ENCODE data around the gene HNRNPA0.

HNRNPA0 gene

DNA sequence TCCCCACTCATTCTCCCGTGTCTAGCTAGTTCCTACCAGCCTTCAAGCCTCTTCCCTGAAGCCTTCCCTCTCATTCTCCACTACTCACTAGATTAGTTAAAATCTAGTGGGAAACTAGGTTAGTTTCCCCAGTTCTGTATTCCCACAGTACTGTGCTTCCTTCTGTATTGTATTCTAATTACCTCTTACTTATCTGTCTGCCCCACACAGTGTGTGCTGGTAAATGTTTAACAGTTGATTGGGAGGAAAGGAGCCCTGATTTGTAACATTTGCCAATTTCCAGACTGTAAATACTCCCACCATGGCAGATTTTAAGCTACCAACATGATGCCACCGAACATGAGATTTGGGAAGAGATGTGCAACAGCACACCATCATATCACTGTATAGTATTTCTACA, 26.5 kb downstream of the HNRNPA0 start:
- no peak for DNase-seq (ENCODE audit: low read depth in 2 of 2)

- no peak for DNase-seq (ENCODE audit: low read depth in 2 of 2)
Observed at GRCh38 chr5:137724251-137724650, 29.9 kb downstream of the HNRNPA0 start.

DNA sequence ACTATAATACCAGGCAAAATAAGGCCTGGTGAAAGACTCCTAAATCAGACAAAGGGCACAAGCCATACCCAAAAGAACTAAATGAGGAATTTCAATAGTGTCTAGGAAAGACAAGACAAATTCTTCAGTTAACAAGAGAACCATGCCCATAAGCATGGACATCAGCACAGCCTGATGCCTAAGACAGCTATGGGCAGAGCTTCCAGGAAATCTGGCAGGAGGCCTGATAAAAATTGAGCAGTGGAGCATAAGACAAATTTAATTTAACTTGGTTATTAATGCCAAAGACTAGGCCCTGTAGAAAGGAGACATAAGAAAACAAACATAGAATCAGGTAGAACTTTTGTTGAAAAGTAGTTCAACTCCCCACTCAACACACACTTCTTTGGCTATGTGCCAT, 35.6 kb downstream of the HNRNPA0 start:
- DNase-seq (ENCODE audit: low read depth in 2 of 2) = no peak

- DNase-seq (ENCODE audit: low read depth in 2 of 2) = no peak
Observed at GRCh38 chr5:137716337-137716736, 37.8 kb downstream of the HNRNPA0 start.

DNA sequence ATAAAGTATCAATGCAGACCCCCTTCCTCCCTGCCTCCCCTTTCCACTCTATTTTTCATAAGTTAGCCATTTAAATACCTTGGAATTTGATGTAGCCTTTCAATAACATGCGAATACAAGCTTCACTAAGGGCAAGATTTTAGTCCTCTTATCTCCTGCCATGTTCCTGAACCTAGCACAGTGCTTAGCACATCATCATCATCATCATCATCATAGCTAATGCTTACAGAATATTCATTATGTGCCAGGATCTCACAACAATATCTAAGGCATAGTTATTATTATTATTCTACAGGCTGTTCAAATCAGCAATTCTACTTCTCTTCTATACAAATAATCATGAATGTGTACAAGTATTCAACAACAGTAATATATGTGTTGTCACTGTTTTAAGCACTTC, 38.7 kb downstream of the HNRNPA0 start:
- no peak for DNase-seq (ENCODE audit: low read depth in 2 of 2)

DNA sequence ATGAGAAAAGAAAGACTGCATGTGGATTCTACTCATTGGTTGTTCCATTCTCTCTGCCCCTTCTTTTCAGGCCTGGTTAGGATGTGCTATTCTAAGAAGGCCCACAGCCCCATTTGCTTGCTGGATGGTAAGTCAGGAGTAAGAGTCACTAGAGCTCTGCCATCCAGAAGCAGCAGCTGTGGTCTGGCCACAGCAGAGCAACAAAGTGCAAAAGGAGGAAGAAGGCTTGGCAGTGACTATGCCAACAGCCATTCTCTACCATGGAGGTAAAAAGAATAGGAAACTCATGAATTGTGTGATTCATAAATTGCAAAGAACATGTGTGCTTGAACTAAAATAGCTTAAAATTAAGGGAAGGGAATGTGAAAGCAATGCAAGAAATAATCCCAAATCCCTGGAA, 39.2 kb downstream of the HNRNPA0 start:
- DNase-seq (ENCODE audit: low read depth in 2 of 2) = no peak

- DNase-seq (ENCODE audit: low read depth in 2 of 2) = no peak
Observed at GRCh38 chr5:137714494-137714893, 39.7 kb downstream of the HNRNPA0 start.

DNA sequence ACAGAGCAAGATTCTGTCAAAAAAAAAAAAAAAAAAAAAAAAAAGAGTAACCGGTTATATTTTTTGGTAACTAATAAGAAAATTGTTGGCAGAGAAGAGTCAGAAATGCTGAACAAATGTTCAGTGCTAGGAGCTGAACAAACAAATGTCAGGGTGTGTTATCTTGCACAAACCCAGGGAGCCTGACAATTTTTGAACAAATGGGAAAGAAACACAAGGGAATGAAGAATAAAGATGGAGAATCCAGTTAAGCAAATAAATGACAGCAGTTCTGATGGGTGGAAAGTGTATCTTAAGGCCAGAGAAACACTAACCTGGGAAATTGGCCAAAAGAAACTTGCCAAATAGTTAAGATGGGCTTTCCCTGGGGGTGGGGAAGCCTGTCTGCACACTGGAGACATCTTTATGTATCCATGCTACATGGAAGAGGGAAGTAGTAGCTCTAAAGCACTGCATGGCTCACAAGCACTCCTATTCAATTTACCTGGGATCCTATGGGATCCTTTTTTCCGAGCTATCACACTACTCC, 42.0 kb downstream of the HNRNPA0 start:
- no peak for DNase-seq (ENCODE audit: low read depth in 2 of 2)

DNA sequence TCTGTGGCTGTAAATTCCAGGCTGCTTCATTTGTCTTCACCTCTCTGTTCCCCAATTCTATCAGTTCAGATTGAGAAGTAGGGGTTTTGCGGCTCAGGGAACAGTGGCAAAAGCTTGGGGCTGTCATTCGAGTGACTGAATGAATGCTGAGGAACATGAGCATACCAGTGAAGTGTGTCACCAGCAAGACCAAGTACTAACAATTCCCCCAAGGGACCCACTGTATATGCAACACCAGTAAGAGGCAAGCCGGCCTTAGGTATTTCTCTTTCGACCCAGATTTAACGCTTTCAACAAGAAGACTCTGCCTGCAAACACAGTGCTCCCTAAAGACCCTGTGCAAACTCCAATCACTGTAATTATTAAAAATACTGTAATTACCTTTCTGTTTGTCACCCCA, 44.1 kb downstream of the HNRNPA0 start:
- DNase-seq (ENCODE audit: low read depth in 2 of 2) = no peak

DNA sequence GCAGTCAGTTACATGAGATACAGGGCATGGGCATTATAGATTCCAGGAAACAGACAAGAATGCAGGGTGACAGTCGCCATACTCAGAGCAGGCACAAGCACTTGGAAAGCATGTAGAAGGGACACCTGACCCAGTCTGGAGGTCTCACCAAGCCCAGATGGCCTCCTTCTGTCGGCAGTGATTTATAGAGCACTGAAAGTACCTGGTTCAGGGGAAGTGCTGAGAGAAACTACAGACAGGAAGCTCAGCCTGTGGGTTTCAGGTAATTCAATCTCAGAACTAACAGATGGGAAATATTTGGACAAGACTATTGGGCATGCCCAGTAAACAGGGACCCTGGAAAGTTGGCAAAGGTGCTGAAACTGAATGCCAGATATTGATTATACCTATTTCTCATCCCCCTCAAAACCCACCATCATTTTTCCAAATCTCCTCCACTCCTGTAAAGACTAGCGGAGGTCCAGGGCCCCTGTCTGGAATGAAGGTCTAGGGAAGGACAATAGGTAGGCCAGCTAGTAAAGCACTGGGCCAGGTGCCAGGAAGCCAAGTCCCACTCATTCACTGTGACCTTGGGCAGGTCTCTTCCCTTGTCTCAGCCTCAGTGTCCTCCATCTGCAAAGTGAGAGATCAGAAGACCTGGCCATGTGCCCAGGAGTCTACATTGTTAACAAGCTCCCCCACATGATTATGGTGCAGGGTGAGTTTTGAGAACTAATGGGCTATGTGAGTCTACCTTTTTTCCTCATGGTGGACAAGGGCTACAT, 45.2 kb downstream of the HNRNPA0 start:
- DNase-seq (ENCODE audit: low read depth in 2 of 2) = no peak

- no peak for DNase-seq (ENCODE audit: low read depth in 2 of 2)
Observed at GRCh38 chr5:137708062-137708461, 46.1 kb downstream of the HNRNPA0 start.

DNA sequence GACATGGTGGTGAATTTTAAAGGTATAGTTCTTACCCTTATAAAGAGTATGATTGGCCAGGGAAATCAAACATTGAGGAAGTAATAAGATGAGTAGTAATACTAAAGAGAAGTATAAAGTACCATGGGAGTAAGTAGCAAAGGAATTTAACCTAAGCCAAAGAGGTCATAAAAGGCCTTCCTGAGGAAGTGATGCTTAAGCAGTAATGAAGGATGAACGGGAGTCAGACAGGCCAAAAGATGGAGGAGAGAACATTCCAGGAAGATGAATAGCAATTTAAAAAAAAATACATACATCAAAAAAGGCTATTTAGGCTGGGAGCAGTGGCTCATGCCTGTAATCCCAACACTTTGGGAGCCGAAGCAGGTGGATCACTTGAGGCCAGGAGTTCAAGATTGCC, 47.3 kb downstream of the HNRNPA0 start:
- DNase-seq (ENCODE audit: low read depth in 2 of 2) = no peak

DNA sequence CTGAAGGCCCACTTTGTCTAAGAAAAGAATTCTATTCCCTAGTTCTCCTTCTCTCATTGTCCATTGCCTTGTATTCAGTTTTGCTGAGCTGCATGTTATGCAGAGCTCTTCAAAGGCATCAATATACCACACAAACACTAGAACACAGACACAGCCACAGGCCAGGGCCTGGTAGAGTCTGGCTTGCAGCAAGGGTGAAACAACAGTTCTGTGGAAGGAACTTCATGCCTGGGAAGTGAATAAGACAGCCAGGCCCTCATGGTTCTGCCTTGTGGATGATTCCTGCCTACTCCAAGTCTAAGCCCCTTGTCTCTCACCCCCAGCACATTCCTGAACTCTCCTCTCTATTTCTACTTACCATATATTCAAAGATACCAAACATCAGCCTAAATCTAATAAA, 49.1 kb downstream of the HNRNPA0 start:
- DNase-seq (ENCODE audit: low read depth in 2 of 2) = no peak

GRCh38 chr5:137703565-137703964, 50.6 kb downstream of the HNRNPA0 start:
- no peak for DNase-seq (ENCODE audit: low read depth in 2 of 2)

DNA sequence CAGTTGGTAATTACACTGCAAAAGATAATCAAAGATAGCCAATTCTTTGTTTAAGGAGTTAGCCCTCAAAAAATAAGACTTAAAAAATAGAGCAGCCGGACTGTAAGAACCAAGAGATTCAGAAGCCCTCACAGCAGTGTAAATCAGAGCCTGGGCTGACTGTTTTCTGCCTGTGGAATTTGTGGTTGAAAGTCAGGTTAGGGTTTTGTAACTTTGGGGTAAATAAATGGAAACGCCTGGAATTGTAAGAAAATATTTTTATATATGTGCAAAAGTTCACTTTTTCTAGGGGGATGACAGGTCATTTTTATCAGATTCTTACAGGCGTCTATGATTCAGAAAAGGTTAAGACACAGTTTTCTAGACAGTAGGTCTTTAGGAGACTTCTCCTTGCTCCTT, 53.9 kb downstream of the HNRNPA0 start:
- no peak for DNase-seq (ENCODE audit: low read depth in 2 of 2)

GRCh38 chr5:137699336-137700281, 54.6 kb downstream of the HNRNPA0 start:
- DNase-seq (ENCODE audit: low read depth in 2 of 2) = no peak

- peak in 1 of 2 donors; percentile 45 for DNase-seq (ENCODE audit: low read depth in 2 of 2)
Observed at GRCh38 chr5:137696481-137696880, 57.7 kb downstream of the HNRNPA0 start.

GRCh38 chr5:137695651-137696428, 58.3 kb downstream of the HNRNPA0 start:
- no peak for DNase-seq (ENCODE audit: low read depth in 2 of 2)
